OCI-LY7 (cell line): ENCODE results near the gene SHF. TPM values are rescaled to one million over a fixed set of nuclear protein-coding genes. Genes with fewer than 3 reads are reported as not detected.
A peak's percentile ranks its signal among the peaks of the same experiment; 100 is the strongest.
"Not testable (repeated sequence)": the region's sequence is repeated elsewhere in the genome, so short reads cannot be mapped to it uniquely, and the experiment has no call there.

Experiments
- BruUV-seq: library from RNA; stranded (reverse); fragments of 400-500 nt; replicated peaks from 2 replicates; lab custom pipeline; 2021; lab: Mats Ljungman, UMichigan
- CTCF ChIA-PET: fragments of 300-600 bp; sonication (Branson Sonifier 250); formaldehyde crosslinking; loops from one replicate; lab custom pipeline; 2022; ENCODE audit warnings: antibody characterized with exemption; ENCODE audit not compliant: unreplicated experiment; lab: Charles Lee
- POLR2A ChIA-PET: fragments of 300-600 bp; sonication (Branson Sonifier 250); formaldehyde crosslinking; loops from one replicate; lab custom pipeline; 2022; ENCODE audit warnings: antibody characterized with exemption; lab: Charles Lee
- DNase-seq: peaks from one replicate; pipeline ENCODE4 v3.0.0-alpha.2; 2015; ENCODE audit warnings: low spot score
- H2AFZ ChIP-seq: fragments of 200-600 bp; sonication (generic), shearing (Covaris generic); 2 replicates; pipeline ENCODE4 v1.6.1; 2014; ENCODE audit warnings: mild to moderate bottlenecking, antibody characterized with exemption, low read length, moderate library complexity
- H3K27ac ChIP-seq: fragments of 200-600 bp; sonication (generic); 2 replicates; pipeline ENCODE4 v1.5.1; 2014; ENCODE audit warnings: mixed run types, low read depth, mild to moderate bottlenecking, moderate library complexity, low read length, inconsistent platforms; ENCODE audit not compliant: poor library complexity, severe bottlenecking
- H3K36me3 ChIP-seq: fragments of 200-600 bp; sonication (generic); 2 replicates; pipeline ENCODE4 v1.6.1; 2014; ENCODE audit warnings: mild to moderate bottlenecking, antibody characterized with exemption, low read length, moderate library complexity, mixed read lengths; ENCODE audit not compliant: insufficient read depth
- H3K4me1 ChIP-seq: fragments of 200-600 bp; sonication (generic); 2 replicates; pipeline ENCODE4 v1.5.1; 2014; ENCODE audit warnings: mild to moderate bottlenecking, low read length; ENCODE audit not compliant: insufficient read depth, poor library complexity, severe bottlenecking
- H3K4me2 ChIP-seq: fragments of 200-600 bp; sonication (generic); 2 replicates; pipeline ENCODE4 v1.6.1; 2014; ENCODE audit warnings: mild to moderate bottlenecking, low read length
- H3K4me3 ChIP-seq: fragments of 200-600 bp; sonication (generic); 2 replicates; pipeline ENCODE4 v1.5.1; 2014; ENCODE audit warnings: mild to moderate bottlenecking, low read depth, low read length; ENCODE audit not compliant: poor library complexity, severe bottlenecking
- H3K79me2 ChIP-seq: fragments of 200-600 bp; sonication (generic); 2 replicates; pipeline ENCODE4 v1.6.1; 2016; ENCODE audit warnings: low read depth, mild to moderate bottlenecking, low read length, moderate library complexity, mixed read lengths; ENCODE audit not compliant: insufficient read depth
- H3K9me2 ChIP-seq: fragments of 200-600 bp; sonication (generic); 2 replicates; pipeline ENCODE4 v1.6.1; 2016; ENCODE audit warnings: mild to moderate bottlenecking, low read length, mixed read lengths; ENCODE audit not compliant: insufficient read depth
- H3K9me3 ChIP-seq: fragments of 200-600 bp; sonication (generic); 2 replicates; pipeline ENCODE4 v1.6.1; 2014; ENCODE audit warnings: mild to moderate bottlenecking, mixed run types, low read length, mixed read lengths
- H4K20me1 ChIP-seq: fragments of 200-600 bp; sonication (generic); 2 replicates; pipeline ENCODE4 v1.6.1; 2014; ENCODE audit warnings: mild to moderate bottlenecking, antibody characterized with exemption, low read length, moderate library complexity, mixed read lengths; ENCODE audit not compliant: insufficient read depth
- EZH2phosphoT487 ChIP-seq: fragments of 200-600 bp; sonication (generic); IDR thresholded peaks from 2 replicates; pipeline ENCODE4 v1.6.1; 2018; ENCODE audit warnings: low read depth, borderline replicate concordance, mild to moderate bottlenecking, mixed run types, antibody characterized with exemption, low read length, moderate library complexity, mixed read lengths
- intact Hi-C: fragments of 100-400 bp; cut with micrococcal nuclease; formaldehyde crosslinking; loops from one replicate; pipeline ENCODE4 v1.10.0; 2022; ENCODE audit not compliant: unreplicated experiment
- total RNA-seq, 2 experiments: library from RNA; depleted of rRNA in 1 of 2; stranded (reverse); fragments of >200 nt in 1 of 2; shearing (Covaris generic) in 1 of 2; gene quantifications; 2 replicates each; pipeline ENCODE4 v1.2.3, GENCODE V29; 2014 to 2022
- TF ChIP-seq, protein P1 (sequence below): fragments of 200-600 bp; sonication (generic); conservative IDR thresholded peaks from 2 replicates; pipeline ENCODE4 v1.5.1; 2014; ENCODE audit warnings: mild to moderate bottlenecking, antibody characterized with exemption, low read length, moderate library complexity, mixed read lengths

The SHF gene
- total RNA-seq, 2 experiments from 2014 or later, result 2.5 to 5.7 TPM

DNA sequence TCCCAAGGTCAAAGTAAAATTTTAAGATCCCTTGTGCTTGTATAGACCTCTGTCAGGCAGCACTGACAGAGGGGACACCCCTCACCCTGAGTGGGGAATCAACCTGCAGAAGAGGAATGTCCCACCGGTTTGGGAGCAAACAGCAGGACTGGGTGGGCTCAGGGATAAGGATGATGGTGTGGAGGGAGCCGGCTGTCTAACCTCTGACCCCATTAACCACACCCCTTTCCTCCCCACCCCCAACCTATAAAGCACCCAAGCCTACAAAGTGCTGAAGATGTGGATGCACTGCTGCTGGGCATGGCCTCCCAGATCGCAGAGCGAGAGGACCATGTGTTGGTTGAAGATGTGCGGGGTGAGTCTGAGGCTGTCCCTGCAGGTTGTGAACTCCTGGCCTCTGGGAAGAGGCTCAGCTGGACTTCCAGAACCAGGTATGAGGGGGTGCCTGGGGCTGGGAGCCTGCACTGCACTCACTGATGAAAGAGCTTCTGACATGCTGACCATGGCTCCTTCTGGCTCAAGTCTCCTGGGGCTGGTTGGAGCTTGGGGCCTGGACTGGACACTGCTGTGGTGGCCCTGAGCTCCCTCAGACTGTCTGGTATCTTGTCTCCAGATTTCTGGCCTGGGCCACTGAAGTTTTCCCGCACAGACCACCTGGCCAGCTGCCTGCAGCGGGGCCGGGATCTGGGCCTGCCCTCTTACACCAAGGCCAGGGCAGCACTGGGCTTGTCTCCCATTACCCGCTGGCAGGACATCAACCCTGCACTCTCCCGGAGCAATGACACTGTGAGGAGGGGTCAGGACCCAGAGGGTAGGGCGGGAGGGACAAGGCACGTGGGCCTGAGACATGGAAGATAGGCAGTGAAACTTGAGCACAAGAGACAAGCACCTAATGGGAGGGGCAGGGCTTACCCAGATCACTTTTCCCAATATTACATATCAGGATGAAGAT is 48.7 kb downstream of the SHF start:
- TF ChIP-seq, protein P1, sequence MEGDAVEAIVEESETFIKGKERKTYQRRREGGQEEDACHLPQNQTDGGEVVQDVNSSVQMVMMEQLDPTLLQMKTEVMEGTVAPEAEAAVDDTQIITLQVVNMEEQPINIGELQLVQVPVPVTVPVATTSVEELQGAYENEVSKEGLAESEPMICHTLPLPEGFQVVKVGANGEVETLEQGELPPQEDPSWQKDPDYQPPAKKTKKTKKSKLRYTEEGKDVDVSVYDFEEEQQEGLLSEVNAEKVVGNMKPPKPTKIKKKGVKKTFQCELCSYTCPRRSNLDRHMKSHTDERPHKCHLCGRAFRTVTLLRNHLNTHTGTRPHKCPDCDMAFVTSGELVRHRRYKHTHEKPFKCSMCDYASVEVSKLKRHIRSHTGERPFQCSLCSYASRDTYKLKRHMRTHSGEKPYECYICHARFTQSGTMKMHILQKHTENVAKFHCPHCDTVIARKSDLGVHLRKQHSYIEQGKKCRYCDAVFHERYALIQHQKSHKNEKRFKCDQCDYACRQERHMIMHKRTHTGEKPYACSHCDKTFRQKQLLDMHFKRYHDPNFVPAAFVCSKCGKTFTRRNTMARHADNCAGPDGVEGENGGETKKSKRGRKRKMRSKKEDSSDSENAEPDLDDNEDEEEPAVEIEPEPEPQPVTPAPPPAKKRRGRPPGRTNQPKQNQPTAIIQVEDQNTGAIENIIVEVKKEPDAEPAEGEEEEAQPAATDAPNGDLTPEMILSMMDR, result no peak
- no peak for TF ChIP-seq EZH2phosphoT487
- H3K9me3 ChIP-seq, result no peaks in the 10 kb centered on the region
- H4K20me1 ChIP-seq, result no peaks in the 10 kb centered on the region
- CTCF ChIA-PET, result no interaction called here
- H3K4me1 ChIP-seq, result no peaks in the 10 kb centered on the region
- no peak overlapping the region for H2AFZ ChIP-seq
- H3K79me2 ChIP-seq, result no peaks in the 10 kb centered on the region
- no peak overlapping the region for H3K4me3 ChIP-seq
- intact Hi-C loops, result no loop called here
- no peak overlapping the region for H3K27ac ChIP-seq
- BruUV-seq, result no TSS peak
- H3K9me2 ChIP-seq, result no peaks in the 10 kb centered on the region
- POLR2A ChIA-PET, result interaction anchor here (0.9 kb wide), 1 partner anchor 11 kb away, joined by 3 read pairs; no protein-coding TSS in a partner anchor
- no peak overlapping the region for H3K4me2 ChIP-seq
- DNase-seq, result no peak
- no peaks in the 10 kb centered on the region for H3K36me3 ChIP-seq

DNA sequence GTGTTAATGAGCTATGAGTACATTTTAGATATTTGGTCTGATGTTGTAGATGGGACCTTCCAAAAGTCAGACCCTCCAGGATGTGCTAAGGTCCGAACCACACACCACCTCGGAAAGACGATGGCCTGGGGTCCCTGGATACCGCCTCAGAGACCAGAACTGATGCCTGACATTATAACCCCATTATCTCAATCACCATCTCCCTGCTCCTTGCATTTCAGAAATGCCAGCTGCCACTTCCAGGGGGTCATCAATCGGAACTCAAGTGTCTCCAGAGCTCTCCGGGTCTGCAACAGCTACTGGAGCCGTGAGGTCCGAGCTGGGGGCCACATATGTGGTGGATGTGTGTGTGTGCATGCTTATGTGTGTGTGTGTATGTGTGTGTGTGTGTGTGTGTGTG is 50.1 kb downstream of the SHF start:
- intact Hi-C loops, result no loop called here
- Histone ChIP-seq H4K20me1 (no peaks in the 10 kb centered on the region), H3K4me3 (no peak overlapping the region), H3K9me2 (no peaks in the 10 kb centered on the region), H3K27ac (no peak overlapping the region), H2AFZ (no peak overlapping the region), H3K9me3 (no peaks in the 10 kb centered on the region), H3K36me3 (no peaks in the 10 kb centered on the region), H3K79me2 (no peaks in the 10 kb centered on the region), H3K4me2 (no peak overlapping the region), H3K4me1 (no peaks in the 10 kb centered on the region)
- TF ChIP-seq, protein P1, result no peak
- TF ChIP-seq EZH2phosphoT487, result no peak
- CTCF ChIA-PET, result no interaction called here
- BruUV-seq, result no TSS peak
- POLR2A ChIA-PET, result interaction anchor here (0.7 kb wide), 1 partner anchor 169 kb away, joined by 4 read pairs; no protein-coding TSS in a partner anchor
- DNase-seq, result no peak

DNA sequence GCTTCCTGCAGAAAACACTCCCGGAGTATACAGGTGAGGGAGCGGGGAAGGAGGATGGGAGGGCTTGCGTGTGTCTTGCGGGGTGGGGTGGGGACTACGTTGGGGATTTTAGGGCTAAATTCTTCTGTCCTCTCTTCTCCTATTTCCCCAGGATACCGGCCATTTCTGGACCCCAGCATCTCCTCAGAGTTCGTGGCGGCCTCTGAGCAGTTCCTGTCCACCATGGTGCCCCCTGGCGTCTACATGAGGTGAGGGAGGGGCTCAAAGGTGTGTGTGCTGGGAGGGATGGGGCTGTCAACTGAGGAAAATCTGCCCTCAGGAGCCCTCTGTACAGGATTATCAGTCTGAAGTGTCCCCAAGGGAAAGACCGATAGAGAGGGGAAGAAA is 51.4 kb downstream of the SHF start:
- ChIA-PET POLR2A (no interaction called here), CTCF (no interaction called here)
- H3K9me3 ChIP-seq, result no peaks in the 10 kb centered on the region
- H3K27ac ChIP-seq, result no peak overlapping the region
- H3K4me3 ChIP-seq, result no peak overlapping the region
- no TSS peak for BruUV-seq
- intact Hi-C loops, result no loop called here
- H4K20me1 ChIP-seq, result no peaks in the 10 kb centered on the region
- H2AFZ ChIP-seq, result no peak overlapping the region
- no peaks in the 10 kb centered on the region for H3K4me1 ChIP-seq
- H3K9me2 ChIP-seq, result no peaks in the 10 kb centered on the region
- DNase-seq, result peak; percentile 18
- TF ChIP-seq, protein P1, result peak; percentile 60
- no peak for TF ChIP-seq EZH2phosphoT487
- H3K79me2 ChIP-seq, result no peaks in the 10 kb centered on the region
- no peaks in the 10 kb centered on the region for H3K36me3 ChIP-seq
- H3K4me2 ChIP-seq, result 0 out of 2 replicates have a peak overlapping the region, but pooled peaks have one; percentile 9

DNA sequence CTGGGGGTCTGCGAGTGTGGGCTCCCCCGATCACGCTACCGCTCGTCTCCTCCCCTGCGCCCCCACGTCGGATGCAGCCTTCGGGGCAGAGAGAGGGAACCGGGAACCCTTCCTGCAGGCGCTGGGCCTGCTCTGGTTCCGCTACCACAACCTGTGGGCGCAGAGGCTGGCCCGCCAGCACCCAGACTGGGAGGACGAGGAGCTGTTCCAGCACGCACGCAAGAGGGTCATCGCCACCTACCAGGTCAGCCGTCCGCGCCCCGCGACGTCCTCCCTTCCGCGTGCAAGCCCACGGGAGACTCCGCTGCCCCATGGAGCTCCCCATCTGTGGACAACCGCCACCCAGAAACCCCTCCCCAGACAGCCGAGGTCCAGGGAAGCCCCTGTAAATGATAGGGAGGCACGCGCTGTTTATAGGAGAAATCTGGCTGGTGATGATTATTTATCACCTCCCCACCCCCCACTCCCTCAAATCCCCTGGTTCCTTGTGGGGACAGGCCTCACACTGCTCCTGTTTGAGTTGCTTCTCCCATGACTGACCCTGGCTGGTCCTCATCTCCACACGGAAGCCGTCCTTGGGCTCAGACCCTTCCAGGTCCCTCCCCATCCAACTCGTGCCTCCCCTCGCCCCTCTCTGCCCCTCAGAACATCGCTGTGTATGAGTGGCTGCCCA is 51.9 kb downstream of the SHF start:
- H3K36me3 ChIP-seq, H4K20me1 ChIP-seq, CTCF ChIA-PET, intact Hi-C loops, H3K27ac ChIP-seq, H3K4me1 ChIP-seq, H3K4me3 ChIP-seq, H3K79me2 ChIP-seq, DNase-seq, POLR2A ChIA-PET, H3K9me3 ChIP-seq, H2AFZ ChIP-seq, H3K9me2 ChIP-seq, BruUV-seq, H3K4me2 ChIP-seq: not testable (repeated sequence)
